ENCODE results near the gene EXOC6B. TPM values are rescaled to one million over a fixed set of nuclear protein-coding genes. Genes with fewer than 3 reads are reported as not detected.
A peak's percentile ranks its signal among the peaks of the same experiment; 100 is the strongest.

The EXOC6B gene
- total and polyA plus RNA-seq, 8 donors = 3.4 to 57.2 (median 27.1) TPM

DNA sequence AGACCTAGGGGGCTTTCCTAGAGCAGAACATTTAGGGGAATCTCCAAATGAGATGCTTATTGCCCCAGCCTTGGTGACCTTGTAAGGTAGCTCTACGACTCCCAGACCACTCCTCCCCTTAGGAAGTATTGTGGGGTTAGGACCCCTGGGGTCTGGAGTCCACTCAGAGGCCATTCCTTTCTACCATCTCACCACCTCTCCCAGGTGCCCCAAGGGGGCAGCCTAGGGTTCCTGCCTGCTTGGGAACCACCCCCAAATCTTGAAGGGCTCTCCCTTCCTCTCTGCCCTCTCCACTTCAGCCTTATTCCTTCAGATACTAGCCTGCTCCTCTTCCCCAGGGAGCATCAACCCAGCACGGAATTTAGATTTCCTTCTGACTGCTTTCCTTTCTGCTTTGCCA lies 17.5 kb upstream of the EXOC6B start:
- DNase-seq = no peak
- Histone ChIP-seq H3K9me3 (no peaks in the 10 kb centered on the region), H3K27me3 (peaks cover 0 to 12% (median 0%) of the 10 kb centered on the region in 3 donors), H3K4me3 (no peak overlapping the region), H3K27ac (no peak overlapping the region), H3K4me1 (no peaks in the 10 kb centered on the region), H3K36me3 (no peaks in the 10 kb centered on the region)
- 46 to 65% (median 61%) methylated on average over 2 of the region's 2 CpGs for WGBS, 5 donors
- TF ChIP-seq POLR2A (IDR thresholded peaks at IDR 0.05) = no peak
- TF ChIP-seq EP300 (IDR thresholded peaks at IDR 0.05) = no peak
- no peak for TF ChIP-seq POLR2AphosphoS5 (IDR thresholded peaks at IDR 0.05)
- intact Hi-C loops (cut with DNase I; ENCODE audit: low total_unique reads) = no loop called here

- no peaks in the 10 kb centered on the region for H3K9me3 ChIP-seq
- peak in 1 of 2 donors; percentile 6 for DNase-seq
- H3K27me3 ChIP-seq = peaks cover 0 to 12% (median 0%) of the 10 kb centered on the region in 3 donors
- no peak overlapping the region for H3K27ac ChIP-seq
- intact Hi-C loops (cut with DNase I; ENCODE audit: low total_unique reads) = no loop called here
- no peak for TF ChIP-seq POLR2AphosphoS5 (IDR thresholded peaks at IDR 0.05)
- no peak overlapping the region for H3K4me3 ChIP-seq
- no peaks in the 10 kb centered on the region for H3K4me1 ChIP-seq
- 48 to 62% (median 55%) methylated on average over 3 of the region's 3 CpGs for WGBS, 5 donors
- no peaks in the 10 kb centered on the region for H3K36me3 ChIP-seq
Observed at GRCh38 chr2:72841462-72842125, 15.8 kb upstream of the EXOC6B start.

- Histone ChIP-seq H3K27me3 (peaks cover 0 to 12% (median 0%) of the 10 kb centered on the region in 3 donors), H3K4me3 (no peak overlapping the region), H3K9me3 (no peaks in the 10 kb centered on the region), H3K27ac (no peak overlapping the region), H3K4me1 (no peaks in the 10 kb centered on the region), H3K36me3 (no peaks in the 10 kb centered on the region)
- DNase-seq = no peak
- intact Hi-C loops (cut with DNase I; ENCODE audit: low total_unique reads) = no loop called here
- TF ChIP-seq POLR2A (IDR thresholded peaks at IDR 0.05) (no peak), EP300 (IDR thresholded peaks at IDR 0.05) (no peak), POLR2AphosphoS5 (IDR thresholded peaks at IDR 0.05) (no peak)
- TF ChIP-seq, protein P1, sequence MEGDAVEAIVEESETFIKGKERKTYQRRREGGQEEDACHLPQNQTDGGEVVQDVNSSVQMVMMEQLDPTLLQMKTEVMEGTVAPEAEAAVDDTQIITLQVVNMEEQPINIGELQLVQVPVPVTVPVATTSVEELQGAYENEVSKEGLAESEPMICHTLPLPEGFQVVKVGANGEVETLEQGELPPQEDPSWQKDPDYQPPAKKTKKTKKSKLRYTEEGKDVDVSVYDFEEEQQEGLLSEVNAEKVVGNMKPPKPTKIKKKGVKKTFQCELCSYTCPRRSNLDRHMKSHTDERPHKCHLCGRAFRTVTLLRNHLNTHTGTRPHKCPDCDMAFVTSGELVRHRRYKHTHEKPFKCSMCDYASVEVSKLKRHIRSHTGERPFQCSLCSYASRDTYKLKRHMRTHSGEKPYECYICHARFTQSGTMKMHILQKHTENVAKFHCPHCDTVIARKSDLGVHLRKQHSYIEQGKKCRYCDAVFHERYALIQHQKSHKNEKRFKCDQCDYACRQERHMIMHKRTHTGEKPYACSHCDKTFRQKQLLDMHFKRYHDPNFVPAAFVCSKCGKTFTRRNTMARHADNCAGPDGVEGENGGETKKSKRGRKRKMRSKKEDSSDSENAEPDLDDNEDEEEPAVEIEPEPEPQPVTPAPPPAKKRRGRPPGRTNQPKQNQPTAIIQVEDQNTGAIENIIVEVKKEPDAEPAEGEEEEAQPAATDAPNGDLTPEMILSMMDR (IDR thresholded peaks at IDR 0.05) = no peak
- WGBS, 5 donors = 90 to 96% (median 92%) methylated on average over 2 of the region's 2 CpGs
Observed at GRCh38 chr2:72840066-72840465, 14.2 kb upstream of the EXOC6B start.

DNA sequence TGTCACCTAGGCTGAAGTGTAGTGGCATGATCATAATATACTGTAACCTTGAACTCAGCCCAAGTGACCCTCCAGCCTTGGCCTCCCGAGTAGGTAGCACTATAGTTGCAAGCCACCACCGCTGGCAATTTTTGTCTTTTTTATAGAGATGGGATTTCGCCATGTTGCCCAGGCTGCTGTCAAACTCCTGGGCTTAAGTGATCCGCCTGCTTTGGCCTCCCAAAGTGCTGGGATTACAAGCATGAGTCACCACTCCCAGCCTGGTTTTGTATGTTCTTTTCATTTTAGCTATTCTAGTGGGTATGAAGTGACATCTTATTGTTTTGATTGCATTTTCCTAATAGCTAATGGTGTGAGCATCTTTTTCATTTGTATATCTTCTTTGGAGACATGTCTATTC lies 11.3 kb upstream of the EXOC6B start:
- Histone ChIP-seq H3K36me3 (no peaks in the 10 kb centered on the region), H3K4me1 (no peaks in the 10 kb centered on the region), H3K27ac (no peak overlapping the region), H3K27me3 (no peaks in the 10 kb centered on the region), H3K9me3 (no peaks in the 10 kb centered on the region), H3K4me3 (no peak overlapping the region)
- TF ChIP-seq EP300 (IDR thresholded peaks at IDR 0.05) (no peak), POLR2A (IDR thresholded peaks at IDR 0.05) (no peak), POLR2AphosphoS5 (IDR thresholded peaks at IDR 0.05) (no peak)
- TF ChIP-seq, protein P1 (IDR thresholded peaks at IDR 0.05) = no peak
- 69 to 80% (median 76%) methylated on average over 3 to 4 of the region's 4 CpGs for WGBS, 5 donors
- intact Hi-C loops (cut with DNase I; ENCODE audit: low total_unique reads) = no loop called here
- no peak for DNase-seq

- Histone ChIP-seq H3K4me3 (no peak overlapping the region), H3K4me1 (no peaks in the 10 kb centered on the region), H3K27me3 (peaks cover 0 to 10% (median 0%) of the 10 kb centered on the region in 3 donors), H3K36me3 (no peaks in the 10 kb centered on the region), H3K9me3 (no peaks in the 10 kb centered on the region), H3K27ac (no peak overlapping the region)
- intact Hi-C loops (cut with DNase I; ENCODE audit: low total_unique reads) = no loop called here
- no peak for TF ChIP-seq POLR2AphosphoS5 (IDR thresholded peaks at IDR 0.05)
- no peak for TF ChIP-seq POLR2A (IDR thresholded peaks at IDR 0.05)
- TF ChIP-seq, protein P1 (IDR thresholded peaks at IDR 0.05) = no peak
- TF ChIP-seq EP300 (IDR thresholded peaks at IDR 0.05) = no peak
- WGBS, 5 donors = 22 to 67% (median 44%) methylated on average over 1 of the region's 1 CpG
- DNase-seq = no peak
Observed at GRCh38 chr2:72835403-72835802, 9.6 kb upstream of the EXOC6B start.

Data from stomach (tissue), 9 donors.